HG02885 (cell line): ENCODE data around the gene OR1I1.
"Not testable (repeated sequence)": the region's sequence is repeated elsewhere in the genome, so short reads cannot be mapped to it uniquely, and the experiment has no call there.

Experiments used
- ATAC-seq: cut with Tn5 transposase; IDR thresholded peaks from one replicate; pipeline ENCODE4 v1.9.1; 2021; ENCODE audit warnings: mild to moderate bottlenecking; ENCODE audit not compliant: unreplicated experiment, poor library complexity

OR1I1 gene, protein sequence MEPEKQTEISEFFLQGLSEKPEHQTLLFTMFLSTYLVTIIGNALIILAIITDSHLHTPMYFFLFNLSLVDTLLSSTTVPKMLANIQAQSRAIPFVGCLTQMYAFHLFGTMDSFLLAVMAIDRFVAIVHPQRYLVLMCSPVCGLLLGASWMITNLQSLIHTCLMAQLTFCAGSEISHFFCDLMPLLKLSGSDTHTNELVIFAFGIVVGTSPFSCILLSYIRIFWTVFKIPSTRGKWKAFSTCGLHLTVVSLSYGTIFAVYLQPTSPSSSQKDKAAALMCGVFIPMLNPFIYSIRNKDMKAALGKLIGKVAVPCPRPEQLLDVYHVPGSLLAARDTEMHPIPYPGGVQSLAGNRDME

GRCh38 chr19:15081911-15082310, at the start of gene OR1I1:
TSS of gene OR1I1 (plus strand) at chr19:15082211. CDS start at chr19:15087066, 4,855 bp downstream.
- no peak for ATAC-seq

DNA sequence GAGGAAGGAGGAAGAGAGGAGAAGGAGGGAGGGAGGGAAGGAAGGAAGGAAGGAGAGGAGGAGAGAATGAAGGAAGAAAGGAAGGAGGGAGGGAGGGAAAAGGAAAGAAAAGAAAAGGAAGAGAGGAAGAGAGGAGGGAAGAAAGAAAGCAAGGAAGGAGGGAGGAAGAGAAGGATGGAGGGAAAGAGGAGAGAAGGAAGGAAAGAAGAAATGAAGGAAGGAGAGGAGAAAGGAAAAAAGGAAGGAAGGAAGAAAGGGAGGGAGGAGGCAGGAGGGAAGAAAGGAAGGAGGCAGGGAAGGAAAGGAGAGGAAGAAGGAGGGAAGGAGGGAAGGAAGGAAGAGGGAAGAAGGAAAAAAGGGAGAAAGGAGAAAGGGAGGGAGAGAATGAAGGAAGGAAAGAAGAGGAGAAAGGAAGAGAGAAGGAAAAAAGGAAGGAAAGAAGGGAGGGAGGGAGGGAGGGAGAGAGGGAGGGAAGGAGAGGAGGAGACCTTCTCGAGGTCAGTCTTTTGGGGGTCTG, 46.2 kb upstream of the OR1I1 start:
- no peak for ATAC-seq

- ATAC-seq = no peak
Observed at GRCh38 chr19:15037586-15037985, 44.4 kb upstream of the OR1I1 start.

DNA sequence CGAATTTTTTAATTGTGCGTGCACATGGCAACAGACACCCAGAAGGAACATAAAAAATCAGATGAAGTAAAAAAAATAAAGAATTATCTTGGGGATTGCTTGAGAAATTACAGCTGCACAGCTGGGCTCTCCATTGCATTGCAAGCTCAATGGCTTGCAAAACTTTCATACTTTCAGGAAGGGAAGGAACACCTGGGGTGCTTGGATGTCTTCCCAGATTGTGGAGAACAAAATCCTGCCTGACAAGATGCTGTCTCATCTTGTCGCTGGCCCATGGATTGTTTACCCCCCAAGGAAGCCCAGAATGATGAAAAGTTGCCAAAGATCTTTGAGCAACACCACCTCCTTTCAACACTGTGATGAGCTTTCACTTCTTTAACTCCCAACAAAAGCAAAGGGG, 43.7 kb upstream of the OR1I1 start:
- no peak for ATAC-seq

DNA sequence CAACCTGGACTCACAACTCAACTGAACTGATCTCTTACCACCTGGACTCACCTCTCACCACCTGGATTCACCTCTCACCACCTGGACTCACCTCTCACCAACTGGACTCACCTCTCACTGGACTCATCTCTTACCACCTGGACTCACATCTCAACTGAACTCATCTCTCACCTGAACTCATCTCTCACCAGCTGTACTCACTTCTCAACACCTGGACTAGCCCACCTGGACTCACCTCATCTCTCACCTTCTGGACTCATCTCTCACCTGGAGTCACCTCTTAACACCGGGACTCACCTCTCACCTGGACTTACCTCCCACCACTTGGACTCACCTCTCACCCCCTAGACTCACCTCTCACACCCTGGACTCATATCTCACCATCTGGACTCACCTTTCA, 40.0 kb upstream of the OR1I1 start:
- ATAC-seq = no peak

DNA sequence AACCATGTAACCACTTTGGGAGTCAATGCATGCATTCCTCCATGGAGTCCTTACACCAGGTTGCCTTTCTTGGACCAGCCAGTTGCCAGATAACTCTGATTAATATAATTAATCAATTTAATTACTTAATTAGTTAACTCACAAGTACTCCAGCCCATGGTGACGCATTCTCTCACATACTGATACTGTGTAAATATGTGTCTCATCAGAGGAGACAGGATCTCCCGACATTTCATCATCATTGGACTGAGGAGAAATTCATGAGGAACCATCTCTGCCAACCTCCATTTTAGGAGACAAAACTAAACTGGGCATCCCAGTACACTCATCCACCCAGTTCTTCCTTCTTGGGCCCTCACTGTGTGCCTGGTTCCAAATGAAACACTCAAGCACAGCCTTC, 39.2 kb upstream of the OR1I1 start:
- ATAC-seq = no peak

DNA sequence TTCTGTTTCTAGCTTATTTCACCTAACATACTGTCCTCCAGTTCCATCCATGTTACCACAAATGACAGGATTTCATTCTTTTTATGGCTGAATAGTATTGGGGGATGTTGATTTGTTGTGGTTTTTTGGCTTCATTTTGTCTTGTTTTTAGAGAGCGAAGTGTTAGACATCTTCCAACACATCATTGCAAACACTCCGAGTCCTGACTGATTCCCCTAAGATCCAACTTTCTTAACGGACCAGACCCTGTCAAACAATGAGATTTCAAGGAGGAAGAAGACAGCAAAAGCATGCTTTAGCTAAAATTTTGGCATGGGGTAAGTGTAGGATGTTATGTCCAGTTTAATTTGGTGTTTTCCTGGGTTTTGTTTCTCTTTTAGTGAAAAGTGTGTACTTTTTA, 36.5 kb upstream of the OR1I1 start:
- no peak for ATAC-seq

- no peak for ATAC-seq
Observed at GRCh38 chr19:15047680-15048079, 34.3 kb upstream of the OR1I1 start.

GRCh38 chr19:15048128-15048527, 33.9 kb upstream of the OR1I1 start:
- no peak for ATAC-seq

- ATAC-seq = no peak
Observed at GRCh38 chr19:15048885-15049541, 33.0 kb upstream of the OR1I1 start, which contains the start of gene CASP14. TSS of gene CASP14 (plus strand) at chr19:15049480. CDS start at chr19:15052252, 2,772 bp downstream.

GRCh38 chr19:15050639-15051038, 31.4 kb upstream of the OR1I1 start:
- no peak for ATAC-seq

DNA sequence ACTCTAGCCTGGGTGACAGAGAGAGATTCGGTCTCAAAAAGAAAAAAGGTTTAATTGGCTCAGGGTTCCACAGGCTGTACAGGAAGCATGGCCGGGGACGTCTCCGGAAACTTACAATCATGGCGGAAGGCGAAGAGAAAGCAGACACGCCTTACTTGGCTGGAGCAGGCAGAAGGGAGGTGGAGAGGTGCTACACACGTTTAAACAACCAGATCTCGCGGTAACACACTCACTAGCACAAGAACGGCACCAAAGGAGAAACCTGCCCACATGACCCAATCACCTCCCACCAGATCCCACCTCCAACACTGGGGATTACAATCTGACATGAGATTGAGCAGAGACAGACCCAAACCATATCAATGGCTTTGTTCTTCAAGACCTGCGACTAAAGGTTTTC, 20.0 kb upstream of the OR1I1 start:
- ATAC-seq = no peak

- ATAC-seq = not testable (repeated sequence)
Observed at GRCh38 chr19:15070386-15070785, 11.6 kb upstream of the OR1I1 start.

- ATAC-seq = no peak
Observed at GRCh38 chr19:15072930-15073647, 8.9 kb upstream of the OR1I1 start.

- no peak for ATAC-seq
Observed at GRCh38 chr19:15074371-15074770, 7.6 kb upstream of the OR1I1 start.

DNA sequence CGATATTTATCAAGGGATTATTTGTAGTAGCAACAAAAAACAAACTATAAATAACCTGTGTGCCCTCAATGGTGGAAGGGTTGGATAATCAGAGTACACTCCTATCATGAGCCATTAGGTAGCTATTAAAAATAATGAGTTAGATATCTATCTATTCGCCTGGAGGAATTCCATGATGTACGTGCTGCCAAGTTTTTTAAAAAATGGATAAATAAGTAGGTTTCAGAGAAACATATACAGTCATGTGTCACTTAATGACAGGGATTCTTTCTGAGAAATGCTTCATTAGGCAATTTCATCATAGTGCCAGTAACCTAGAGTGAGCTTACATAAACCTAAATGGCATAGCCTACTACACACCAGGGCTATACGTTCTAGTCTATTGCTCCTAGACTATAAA, 6.2 kb upstream of the OR1I1 start:
- no peak for ATAC-seq

DNA sequence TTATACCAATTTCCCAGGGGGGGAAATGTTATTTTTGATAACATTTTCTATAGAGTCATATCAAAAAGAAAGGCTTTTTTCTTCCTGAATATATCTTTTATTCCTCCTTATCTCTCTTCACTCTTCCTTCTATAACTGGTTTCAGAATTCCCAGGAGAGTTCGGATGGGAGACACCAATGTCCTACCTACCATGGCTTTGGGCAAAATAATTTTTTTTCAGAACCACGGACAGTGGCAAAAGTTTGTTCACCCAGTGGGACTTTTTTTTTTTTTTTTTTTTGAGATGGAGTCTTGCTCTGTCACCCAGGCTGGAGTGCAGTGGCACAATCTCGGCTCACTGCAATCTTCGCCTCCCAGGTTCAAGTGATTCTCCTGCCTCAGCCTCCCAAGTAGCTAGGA, 2.0 kb upstream of the OR1I1 start:
- ATAC-seq = not testable (repeated sequence)

GRCh38 chr19:15087182-15087581, 5.2 kb downstream of the OR1I1 start:
- ATAC-seq = no peak

DNA sequence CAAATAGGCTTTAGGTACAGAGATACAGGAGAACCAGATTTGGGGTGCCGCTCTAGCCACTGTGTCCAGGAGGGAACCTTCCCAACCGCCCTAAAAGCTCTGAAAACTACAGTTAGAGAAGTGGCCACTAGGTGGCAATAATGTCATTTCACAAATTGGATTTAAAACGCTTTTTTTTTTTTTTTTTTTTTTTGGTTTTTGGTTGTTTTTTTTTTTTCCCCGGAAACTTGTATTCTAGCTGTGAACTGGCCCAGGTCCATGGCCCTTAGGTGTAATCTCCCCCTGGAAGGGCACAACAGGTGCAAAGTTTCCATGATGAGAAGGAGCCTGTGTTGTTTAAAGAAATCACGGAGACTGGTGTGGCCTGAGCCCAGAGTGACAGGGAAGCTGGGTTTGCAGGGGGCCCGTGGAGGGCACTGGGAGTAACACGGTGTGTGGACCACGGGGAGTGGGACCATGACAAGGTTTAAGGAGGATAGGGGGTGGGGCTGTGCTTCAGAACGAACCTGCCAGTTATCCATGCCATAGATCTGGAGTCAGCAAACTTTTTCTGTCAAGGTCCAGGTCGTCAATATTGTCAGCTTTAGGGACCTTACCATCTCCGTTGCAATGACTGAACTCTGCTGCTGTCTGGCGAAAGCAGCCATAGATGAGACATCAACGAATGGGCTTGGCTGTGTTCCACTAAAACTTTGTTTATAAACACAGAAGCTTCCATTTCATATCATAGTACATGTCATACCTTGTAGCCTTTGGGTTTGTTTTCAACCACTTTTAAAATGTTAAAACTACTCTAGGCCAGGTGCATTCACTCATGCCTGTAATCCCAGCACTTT, 10.1 kb downstream of the OR1I1 start:
- no peak for ATAC-seq

GRCh38 chr19:15093001-15093400, 11.0 kb downstream of the OR1I1 start:
- ATAC-seq = no peak
